Muscle of leg (tissue), 11 donors: ENCODE data around the gene TNRC18. TPM values are rescaled to one million over a fixed set of nuclear protein-coding genes. Genes with fewer than 3 reads are reported as not detected.
A peak's percentile ranks its signal among the peaks of the same experiment; 100 is the strongest.

Experiments used
- DNase-seq: peaks from one replicate; pipeline ENCODE4 v3.0.0; 2013
- H3K27ac ChIP-seq: one replicate; pipeline ENCODE4 v1.5.1; 2013; ENCODE audit warnings: mild to moderate bottlenecking, low read length, control low read depth
- H3K27me3 ChIP-seq: one replicate; pipeline ENCODE4 v1.6.1; 2013; ENCODE audit warnings: low read length; ENCODE audit not compliant: control insufficient read depth, insufficient read depth
- H3K36me3 ChIP-seq: one replicate; pipeline ENCODE4 v1.6.1; 2013; ENCODE audit warnings: low read length; ENCODE audit not compliant: control insufficient read depth, insufficient read depth
- H3K4me1 ChIP-seq: one replicate; pipeline ENCODE4 v1.6.1; 2013; ENCODE audit warnings: low read length; ENCODE audit not compliant: control insufficient read depth, insufficient read depth
- H3K4me3 ChIP-seq: one replicate; pipeline ENCODE4 v1.5.1; 2013; ENCODE audit warnings: low read length, control low read depth
- H3K9me3 ChIP-seq: replicated peaks from 2 replicates; pipeline ENCODE4 v1.6.1; 2013; ENCODE audit warnings: low read depth, low read length; ENCODE audit not compliant: control insufficient read depth
- WGBS: methylation state at CpG from one replicate; pipeline ENCODE4 v1.1.5; 2013; ENCODE audit warnings: missing lambda C conversion rate; ENCODE audit not compliant: insufficient coverage; 5-methylcytosine and 5-hydroxymethylcytosine counted together
- polyA plus RNA-seq, 8 donors: library from polyadenylated mRNA; unstranded; fragments of 120-200 nt; gene quantifications; one replicate each; pipeline versions ENCODE4 v1.2.1 to v1.2.3, GENCODE V29; 2013; ENCODE audit warnings: inconsistent platforms in 1 of 8, low replicate concordance in 1 of 8; ENCODE audit not compliant: insufficient read length in 8 of 8, insufficient read depth in 1 of 8
- total RNA-seq: library from RNA; stranded (reverse); fragments of 120-200 nt; gene quantifications from one replicate; pipeline ENCODE4 v1.2.4, GENCODE V29; 2013

The TNRC18 gene
- total and polyA plus RNA-seq, 9 donors = 18.3 to 81.3 (median 56.6) TPM

GRCh38 chr7:5420881-5421713 is 2.5 kb downstream of the TNRC18 start:
- peak overlapping the region; percentile 97 for H3K27ac ChIP-seq
- no peak for DNase-seq
- H3K36me3 ChIP-seq = peaks cover 10% of the 10 kb centered on the region
- peak overlapping the region; percentile 77 for H3K4me3 ChIP-seq
- WGBS = 2% methylated on average over 72 of the region's 93 CpGs
- H3K4me1 ChIP-seq = peaks cover 23% of the 10 kb centered on the region
- H3K9me3 ChIP-seq = no peaks in the 10 kb centered on the region
- H3K27me3 ChIP-seq = no peaks in the 10 kb centered on the region

- Histone ChIP-seq H3K27me3 (no peaks in the 10 kb centered on the region), H3K4me1 (peaks cover 23% of the 10 kb centered on the region), H3K4me3 (peak overlapping the region; percentile 77), H3K27ac (peak overlapping the region; percentile 72), H3K36me3 (peaks cover 10% of the 10 kb centered on the region), H3K9me3 (no peaks in the 10 kb centered on the region)
- WGBS = under 1% methylated on average over 82 of the region's 85 CpGs
- peak; percentile 39 for DNase-seq
These were observed 3.4 kb downstream of the TNRC18 start for GRCh38 chr7:5420067-5420880.

- Histone ChIP-seq H3K4me1 (peaks cover 23% of the 10 kb centered on the region), H3K4me3 (peak overlapping the region; percentile 77), H3K9me3 (no peaks in the 10 kb centered on the region), H3K27ac (peak overlapping the region; percentile 83), H3K27me3 (no peaks in the 10 kb centered on the region), H3K36me3 (peaks cover 15% of the 10 kb centered on the region)
- WGBS = 1% methylated on average over 40 of the region's 40 CpGs
- peak; percentile 53 for DNase-seq
These were observed 4.0 kb downstream of the TNRC18 start for GRCh38 chr7:5419539-5420066.

- Histone ChIP-seq H3K9me3 (no peaks in the 10 kb centered on the region), H3K4me3 (no peak overlapping the region), H3K27ac (peak overlapping the region; percentile 83), H3K4me1 (peaks cover 23% of the 10 kb centered on the region), H3K36me3 (peaks cover 15% of the 10 kb centered on the region), H3K27me3 (no peaks in the 10 kb centered on the region)
- 16% methylated on average over 4 of the region's 6 CpGs for WGBS
- no peak for DNase-seq
These were observed 5.4 kb downstream of the TNRC18 start for GRCh38 chr7:5418285-5418582.

GRCh38 chr7:5417106-5418071 is 6.2 kb downstream of the TNRC18 start:
- no peak overlapping the region for H3K4me3 ChIP-seq
- 54% methylated on average over 7 of the region's 15 CpGs for WGBS
- H3K27ac ChIP-seq = no peak overlapping the region

GRCh38 chr7:5414916-5415315 is 8.7 kb downstream of the TNRC18 start:
- no peaks in the 10 kb centered on the region for H3K27me3 ChIP-seq
- H3K4me3 ChIP-seq = no peak overlapping the region
- peaks cover 4% of the 10 kb centered on the region for H3K9me3 ChIP-seq
- H3K27ac ChIP-seq = no peak overlapping the region
- H3K4me1 ChIP-seq = peaks cover 23% of the 10 kb centered on the region
- peaks cover 21% of the 10 kb centered on the region for H3K36me3 ChIP-seq
- no peak for DNase-seq
- 73% methylated on average over 2 of the region's 4 CpGs for WGBS

More at GRCh38 chr7:5417106-5418071, 6.2 kb downstream of the TNRC18 start:
- H3K27me3 ChIP-seq = no peaks in the 10 kb centered on the region
- no peak for DNase-seq
- peaks cover 15% of the 10 kb centered on the region for H3K36me3 ChIP-seq
- peaks cover 23% of the 10 kb centered on the region for H3K4me1 ChIP-seq
- H3K9me3 ChIP-seq = no peaks in the 10 kb centered on the region

- no peaks in the 10 kb centered on the region for H3K27me3 ChIP-seq
- peaks cover 23% of the 10 kb centered on the region for H3K36me3 ChIP-seq
- H3K4me3 ChIP-seq = no peak overlapping the region
- H3K4me1 ChIP-seq = peaks cover 10% of the 10 kb centered on the region
- no peak overlapping the region for H3K27ac ChIP-seq
- DNase-seq = no peak
- H3K9me3 ChIP-seq = peaks cover 6% of the 10 kb centered on the region
- 72% methylated on average over 5 of the region's 6 CpGs for WGBS
These were observed 10.2 kb downstream of the TNRC18 start for GRCh38 chr7:5413449-5413786.

- no peak overlapping the region for H3K4me3 ChIP-seq
- no peak for DNase-seq
- H3K27ac ChIP-seq = no peak overlapping the region
- WGBS = no CpG with 5 or more reads among the region's 4 CpGs
- H3K4me1 ChIP-seq = no peaks in the 10 kb centered on the region
- H3K9me3 ChIP-seq = peaks cover 6% of the 10 kb centered on the region
- no peaks in the 10 kb centered on the region for H3K27me3 ChIP-seq
- peaks cover 22% of the 10 kb centered on the region for H3K36me3 ChIP-seq
These were observed 14.9 kb downstream of the TNRC18 start for GRCh38 chr7:5408777-5409176.

GRCh38 chr7:5406957-5407945 is 16.4 kb downstream of the TNRC18 start:
- WGBS = 78% methylated on average over 18 of the region's 24 CpGs
- H3K4me3 ChIP-seq = no peak overlapping the region
- H3K36me3 ChIP-seq = peaks cover 25% of the 10 kb centered on the region
- no peaks in the 10 kb centered on the region for H3K4me1 ChIP-seq
- H3K27me3 ChIP-seq = no peaks in the 10 kb centered on the region
- no peak overlapping the region for H3K27ac ChIP-seq
- H3K9me3 ChIP-seq = peaks cover 6% of the 10 kb centered on the region
- DNase-seq = no peak
